K562 (cell line): ENCODE data around the gene CAPN2. TPM values are rescaled to one million over a fixed set of nuclear protein-coding genes. Genes with fewer than 3 reads are reported as not detected.
A peak's percentile ranks its signal among the peaks of the same experiment; 100 is the strongest.

ENCODE experiments used
- AFF1 ChIP-seq, 2 experiments: fragments of 450-650 bp; IDR thresholded peaks; 2 replicates each; pipeline ENCODE4 v1.6.1; 2018; ENCODE audit warnings: mild to moderate bottlenecking in 2 of 2, low read depth in 1 of 2; ENCODE audit not compliant: partially characterized antibody in 2 of 2
- E2F3 ChIP-seq: fragments of 250-450 bp; sonication (Bioruptor Pico); IDR thresholded peaks from 2 replicates; pipeline ENCODE4 v1.4.0; 2020; ENCODE audit warnings: mild to moderate bottlenecking
- FOXM1 ChIP-seq, 2 experiments: fragments of 450-650 bp in 1 of 2; sonication (generic) in 1 of 2; formaldehyde crosslinking in 1 of 2; IDR thresholded peaks; 2 replicates each; pipeline versions ENCODE4 v1.6.1 to v1.9.0; 2017 to 2022; ENCODE audit warnings: low read depth in 2 of 2, mild to moderate bottlenecking in 2 of 2, missing genetic modification reagents in 1 of 2, moderate library complexity in 1 of 2
- HIVEP1 ChIP-seq: fragments of 250-450 bp; sonication (Bioruptor Pico); IDR thresholded peaks from 2 replicates; pipeline ENCODE4 v1.4.0; 2020; ENCODE audit warnings: mild to moderate bottlenecking
- HNRNPL ChIP-seq: fragments of 200-400 bp; formaldehyde crosslinking; IDR thresholded peaks from 2 replicates; pipeline ENCODE4 v1.6.1; 2017; ENCODE audit warnings: low read depth, mild to moderate bottlenecking, low read length
- MGA ChIP-seq: fragments of 450-650 bp; IDR thresholded peaks from 2 replicates; pipeline ENCODE4 v1.6.1; 2016; ENCODE audit warnings: mild to moderate bottlenecking, moderate library complexity
- PCBP1 ChIP-seq: fragments of 200-400 bp; formaldehyde crosslinking; IDR thresholded peaks from 2 replicates; pipeline ENCODE4 v1.6.1; 2018; ENCODE audit warnings: mild to moderate bottlenecking, low read depth, low read length; ENCODE audit not compliant: poor library complexity, severe bottlenecking
- RFX7 ChIP-seq: fragments of 250-450 bp; sonication (Bioruptor Pico); IDR thresholded peaks from 2 replicates; pipeline ENCODE4 v1.5.1; 2021; ENCODE audit warnings: mild to moderate bottlenecking
- ZNF511 ChIP-seq: sonication (generic); formaldehyde crosslinking; IDR thresholded peaks from 2 replicates; pipeline ENCODE4 v1.8.0; 2022; ENCODE audit warnings: mild to moderate bottlenecking, missing genetic modification reagents
- ZNF561 ChIP-seq: fragments of 450-650 bp; formaldehyde crosslinking; conservative IDR thresholded peaks from 2 replicates; pipeline ENCODE4 v1.4.0; 2020; ENCODE audit warnings: mild to moderate bottlenecking, moderate library complexity
- polyA plus RNA-seq, 8 experiments: library from polyadenylated mRNA; depleted of rRNA in 4 of 8; stranded (reverse) in 5 of 8; unstranded in 3 of 8; fragments of >200 nt; fragmentation: Nextera tagmentation in 2 of 8; fragmentation: Illumina TruSeq in 1 of 8; extraction: Ambion mirVana in 2 of 8; extraction: Trizol in 1 of 8; gene quantifications; 2 replicates each; pipeline versions ENCODE4 v1.2.1 to v1.2.3, GENCODE V29; 2011 to 2014; ENCODE audit warnings: inconsistent platforms in 1 of 8, missing spikeins in 1 of 8
- total RNA-seq, 7 experiments: library from RNA; depleted of rRNA in 6 of 7; stranded (reverse); fragments of >200 nt in 6 of 7; fragmentation: Illumina TruSeq in 2 of 7; extraction: Trizol in 2 of 7; gene quantifications; 2 replicates each; pipeline versions ENCODE4 v1.2.1 to v1.2.3, GENCODE V29; 2011 to 2021; ENCODE audit warnings: low replicate concordance in 1 of 7

Gene CAPN2
- total and polyA plus RNA-seq, 9 of the 15 experiments (the other 6 are each of a cell fraction or from before 2014, with no cell fraction given) = 24.6 to 157 (median 101) TPM

GRCh38 chr1:223776075-223776814 is 63.9 kb downstream of the CAPN2 start (continued):
- TF ChIP-seq AFF1 (IDR thresholded peaks at IDR 0.05; ENCODE audit: low read depth in 1 of 2, partially characterized antibody in 2 of 2) (peak in 1 of 2 experiments; percentile 45), RFX7 (CRISPR knock-in tag) (no peak), ZNF561 (CRISPR knock-in tag) (no peak), MGA (peak; percentile 53), E2F3 (CRISPR knock-in tag) (0 out of 2 replicates have a peak, but pooled peaks have one; percentile 45), HIVEP1 (0 out of 2 replicates have a peak, but pooled peaks have one; percentile 31), PCBP1 (no peak), ZNF511 (CRISPR knock-in tag) (no peak), FOXM1 (IDR thresholded peaks at IDR 0.05; ENCODE audit: low read depth) (no peak), FOXM1 (CRISPR knock-in tag; IDR thresholded peaks at IDR 0.05; ENCODE audit: low read depth) (no peak), HNRNPL (no peak)
